Measurements from ENCODE around the gene MYO18B. TPM values are rescaled to one million over a fixed set of nuclear protein-coding genes. Genes with fewer than 3 reads are reported as not detected.

The MYO18B gene
- total and polyA plus RNA-seq, 2 of the 4 experiments (the other 2 are of a cell fraction): under 0.01 TPM; not detected in 1

DNA sequence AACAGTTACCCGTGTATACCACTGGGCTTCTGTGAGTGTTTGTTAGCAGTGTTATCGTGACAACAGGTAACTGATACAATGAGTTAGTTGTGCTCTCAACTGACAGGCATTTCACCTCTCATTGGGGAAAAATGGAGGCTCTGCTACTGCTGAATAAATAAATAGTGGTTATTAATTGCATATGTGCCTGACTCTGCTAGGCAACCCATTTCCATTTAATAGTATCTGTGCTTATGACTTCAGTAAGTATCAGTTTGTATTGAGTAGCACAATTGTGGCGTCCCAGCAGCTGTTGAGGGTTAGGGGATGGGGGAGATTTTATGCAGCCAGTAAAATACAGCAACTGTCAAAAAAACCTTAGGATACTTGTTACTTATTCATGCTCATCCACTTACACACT, 303.9 kb downstream of the MYO18B start:
- no peak overlapping the region for H3K9ac ChIP-seq (ENCODE audit: low read depth, low read length)
- in situ Hi-C loops (cut with MboI; ENCODE audit: low sequenced_read_pairs) (no loop called here), intact Hi-C loops (cut with micrococcal nuclease) (no loop called here), dilution Hi-C loops (cut with HindIII; ENCODE audit: low sequenced_read_pairs, unreplicated experiment) (no loop called here)
- no peak overlapping the region for H3K18ac ChIP-seq (ENCODE audit: low read depth, low read length)
- no peak overlapping the region for H3K4me2 ChIP-seq (ENCODE audit: low read depth, low read length)
- CTCF ChIA-PET: no interaction called here
- no peak overlapping the region for H3K23ac ChIP-seq (ENCODE audit: low read depth, low read length)
- H3K27ac ChIP-seq (ENCODE audit: insufficient read depth, low read length): no peak overlapping the region
- no peak overlapping the region for H2AFZ ChIP-seq (replicated peaks; ENCODE audit: low read length, poor library complexity)
- peaks cover 18% of the 10 kb centered on the region for H3K9me3 ChIP-seq (ENCODE audit: control insufficient read depth, insufficient read depth, low read length)
- DNase-seq (no peak), ATAC-seq (ENCODE audit: low read depth) (no peak)
- no peak overlapping the region for H3K4me3 ChIP-seq (ENCODE audit: insufficient read depth, low read depth, low read length)
- no peaks in the 10 kb centered on the region for H3K27me3 ChIP-seq (ENCODE audit: control insufficient read depth, insufficient read depth, low read length)
- WGBS, 2 experiments (ENCODE audit: extremely low coverage in 2 of 2, insufficient read length in 1 of 2): no CpG with 5 or more reads among the region's 3 CpGs
- H3K4ac ChIP-seq (ENCODE audit: low read depth, low read length): no peak overlapping the region
- H3K4me1 ChIP-seq (ENCODE audit: control insufficient read depth, insufficient read depth, low read length): no peaks in the 10 kb centered on the region
- H2BK15ac ChIP-seq (ENCODE audit: low read depth, low read length): no peak overlapping the region
- POLR2A ChIA-PET (ENCODE audit: unreplicated experiment): no interaction called here
- no peak overlapping the region for H2BK20ac ChIP-seq (ENCODE audit: low read depth, low read length)
- TF ChIP-seq USF2 (IDR thresholded peaks at IDR 0.05; ENCODE audit: low read depth, low read length): no peak
- no peak for TF ChIP-seq CEBPB (IDR thresholded peaks at IDR 0.05; ENCODE audit: low read depth, low read length)
- TF ChIP-seq MXI1 (IDR thresholded peaks at IDR 0.05; ENCODE audit: borderline replicate concordance, low read depth, low read length): no peak
- TF ChIP-seq NFE2L2 (IDR thresholded peaks at IDR 0.05; ENCODE audit: low read depth, low read length): no peak
- no peak for TF ChIP-seq MAZ (IDR thresholded peaks at IDR 0.05; ENCODE audit: borderline replicate concordance, low read depth, low read length)
- no peak for TF ChIP-seq FOS (IDR thresholded peaks at IDR 0.05; ENCODE audit: low read depth, low read length)
- no peak overlapping the region for H3K14ac ChIP-seq (replicated peaks; ENCODE audit: low read depth, low read length)
- no peak overlapping the region for H2AK5ac ChIP-seq (ENCODE audit: low read depth, low read length)
- H3K9me1 ChIP-seq (ENCODE audit: insufficient read depth, low read length): no peaks in the 10 kb centered on the region
- no peak overlapping the region for H2BK120ac ChIP-seq (ENCODE audit: low read depth, low read length)
- no peaks in the 10 kb centered on the region for H4K20me1 ChIP-seq (ENCODE audit: insufficient read depth, low read length)
- H2BK5ac ChIP-seq (ENCODE audit: low read depth, low read length, poor library complexity, severe bottlenecking): no peak overlapping the region
- no peak overlapping the region for H4K91ac ChIP-seq (ENCODE audit: insufficient read depth, low read depth, low read length)
- H4K5ac ChIP-seq (ENCODE audit: low read depth, low read length): no peak overlapping the region
- no TSS peak for BruUV-seq (replicated peaks)
- H3K79me1 ChIP-seq (ENCODE audit: low read depth in 1 of 2, low read length in 2 of 2): no peaks in the 10 kb centered on the region
- H4K8ac ChIP-seq (ENCODE audit: low read depth in 2 of 2, low read length in 2 of 2): no peak overlapping the region
- H3K56ac ChIP-seq (ENCODE audit: extremely low read depth, insufficient read depth, low read length): no peak overlapping the region
- H3K36me3 ChIP-seq (ENCODE audit: control insufficient read depth, insufficient read depth, low read length): no peaks in the 10 kb centered on the region
- no peak overlapping the region for H2AK9ac ChIP-seq (replicated peaks; ENCODE audit: low read depth, low read length, poor library complexity)
